Measurements from ENCODE around the gene PNISR.
"Not testable (repeated sequence)": the region's sequence is repeated elsewhere in the genome, so short reads cannot be mapped to it uniquely, and the experiment has no call there.

The PNISR gene

GRCh38 chr6:99424761-99425646 lies at the start of gene PNISR:
TSS of gene PNISR (minus strand) at chr6:99425308. CDS start at chr6:99414659, 10,649 bp downstream.
- DNase-seq, result peak; percentile 45 to 99 (median 87)

- DNase-seq, result no peak
Observed at GRCh38 chr6:99473730-99474129, 48.6 kb upstream of the PNISR start.

- DNase-seq, result no peak
Observed at GRCh38 chr6:99471638-99472037, 46.5 kb upstream of the PNISR start.

- DNase-seq, result no peak
Observed at GRCh38 chr6:99467509-99468106, 42.5 kb upstream of the PNISR start.

- DNase-seq, result not testable (repeated sequence)
Observed at GRCh38 chr6:99459133-99459532, 34.0 kb upstream of the PNISR start.

GRCh38 chr6:99458319-99458718 lies 33.2 kb upstream of the PNISR start:
- DNase-seq, result no peak

- peak in 2 of 51 donors; percentile 0 to 15 for DNase-seq
Observed at GRCh38 chr6:99446076-99446475, 21.0 kb upstream of the PNISR start.

- peak in 1 of 51 donors; percentile 4 for DNase-seq
Observed at GRCh38 chr6:99434702-99435530, 9.8 kb upstream of the PNISR start.

- no peak for DNase-seq
Observed at GRCh38 chr6:99432877-99433276, 7.8 kb upstream of the PNISR start.

- no peak for DNase-seq
Observed at GRCh38 chr6:99431901-99432300, 6.8 kb upstream of the PNISR start.

- DNase-seq, result no peak
Observed at GRCh38 chr6:99427988-99428387, 2.9 kb upstream of the PNISR start.

GRCh38 chr6:99426451-99426757 lies 1.3 kb upstream of the PNISR start:
- DNase-seq, result no peak

- peak; percentile 33 to 99 (median 79) for DNase-seq
Observed at GRCh38 chr6:99425647-99426450, 741 bp upstream of the PNISR start.

GRCh38 chr6:99424022-99424421 lies 1.1 kb downstream of the PNISR start:
- no peak for DNase-seq

- DNase-seq, result no peak
Observed at GRCh38 chr6:99422912-99423311, 2.2 kb downstream of the PNISR start.

- no peak for DNase-seq
Observed at GRCh38 chr6:99416892-99417767, 8.0 kb downstream of the PNISR start.

- no peak for DNase-seq
Observed at GRCh38 chr6:99416226-99416625, 8.9 kb downstream of the PNISR start.

GRCh38 chr6:99415446-99415845 lies 9.7 kb downstream of the PNISR start:
- DNase-seq, result no peak

- DNase-seq, result peak in 17 of 51 donors; percentile 4 to 39 (median 11)
Observed at GRCh38 chr6:99412065-99412464, 13.0 kb downstream of the PNISR start.

- DNase-seq, result no peak
Observed at GRCh38 chr6:99409672-99410071, 15.4 kb downstream of the PNISR start.
